ENCODE data around the gene B4GAT1.
"Not testable (repeated sequence)": the region's sequence is repeated elsewhere in the genome, so short reads cannot be mapped to it uniquely, and the experiment has no call there.

B4GAT1 gene

DNA sequence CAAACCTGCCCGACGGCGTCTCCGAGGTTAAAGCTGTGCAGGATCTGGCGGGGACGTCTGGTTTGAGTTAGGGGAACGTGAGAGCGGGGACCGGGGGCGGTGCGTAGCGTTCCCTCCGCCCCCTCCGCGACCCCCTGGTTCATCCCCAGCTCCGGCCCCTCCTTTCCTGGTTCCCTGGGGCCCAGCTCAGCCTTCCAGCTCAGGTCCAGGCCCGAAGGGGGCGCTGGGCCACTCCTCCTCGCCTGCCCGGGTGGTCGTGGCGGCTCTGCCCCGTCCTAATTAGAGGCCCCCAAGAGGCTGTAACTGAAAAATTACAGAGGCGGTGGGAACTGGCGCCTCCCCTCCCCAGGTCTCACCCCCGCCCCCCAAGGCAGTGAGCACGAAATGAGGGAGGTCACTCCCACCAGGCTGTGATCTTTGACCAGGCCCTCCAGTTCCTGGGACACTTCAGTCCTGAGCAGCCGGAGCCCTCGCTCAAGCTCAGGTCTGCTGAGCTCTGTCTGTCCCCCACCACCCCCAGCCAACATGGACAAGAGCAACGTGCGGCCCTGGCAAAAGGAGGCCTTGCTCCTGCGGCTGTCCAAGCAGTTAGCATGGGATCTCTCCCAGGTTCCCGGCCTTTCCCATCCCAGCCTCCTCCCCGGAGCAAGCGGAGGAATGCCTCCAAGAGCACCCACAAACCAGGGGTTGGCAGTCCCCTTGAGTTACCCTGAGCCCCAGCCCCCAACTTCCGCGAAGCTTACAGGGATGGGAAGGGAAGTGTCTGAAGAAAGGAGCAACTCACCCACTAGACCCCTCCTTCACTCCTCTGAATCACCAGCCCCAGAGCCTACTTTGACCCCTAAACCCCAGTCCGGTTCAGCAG, 33.9 kb downstream of the B4GAT1 start:
- ChIA-PET CTCF (interaction anchor here (1.0 to 5.9 kb wide), 19 partner anchors 12 to 125 kb away, joined by 3 to 126 read pairs (median 7); partner anchors contain the start of genes BRMS1, MRPL11, NPAS4 and RIN1), POLR2A (interaction anchor here (1.2 to 1.6 kb wide), 2 partner anchors 21 to 25 kb away, joined by 4 to 14 read pairs; partner anchors contain the start of gene YIF1A)
- no peak for DNase-seq (ENCODE audit: extremely low spot score)
- TF ChIP-seq, protein P1, sequence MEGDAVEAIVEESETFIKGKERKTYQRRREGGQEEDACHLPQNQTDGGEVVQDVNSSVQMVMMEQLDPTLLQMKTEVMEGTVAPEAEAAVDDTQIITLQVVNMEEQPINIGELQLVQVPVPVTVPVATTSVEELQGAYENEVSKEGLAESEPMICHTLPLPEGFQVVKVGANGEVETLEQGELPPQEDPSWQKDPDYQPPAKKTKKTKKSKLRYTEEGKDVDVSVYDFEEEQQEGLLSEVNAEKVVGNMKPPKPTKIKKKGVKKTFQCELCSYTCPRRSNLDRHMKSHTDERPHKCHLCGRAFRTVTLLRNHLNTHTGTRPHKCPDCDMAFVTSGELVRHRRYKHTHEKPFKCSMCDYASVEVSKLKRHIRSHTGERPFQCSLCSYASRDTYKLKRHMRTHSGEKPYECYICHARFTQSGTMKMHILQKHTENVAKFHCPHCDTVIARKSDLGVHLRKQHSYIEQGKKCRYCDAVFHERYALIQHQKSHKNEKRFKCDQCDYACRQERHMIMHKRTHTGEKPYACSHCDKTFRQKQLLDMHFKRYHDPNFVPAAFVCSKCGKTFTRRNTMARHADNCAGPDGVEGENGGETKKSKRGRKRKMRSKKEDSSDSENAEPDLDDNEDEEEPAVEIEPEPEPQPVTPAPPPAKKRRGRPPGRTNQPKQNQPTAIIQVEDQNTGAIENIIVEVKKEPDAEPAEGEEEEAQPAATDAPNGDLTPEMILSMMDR (IDR thresholded peaks at IDR 0.05; ENCODE audit: control extremely low read depth, extremely low read depth, low read depth, missing control alignments): no peak

GRCh38 chr11:66312549-66313320, 34.7 kb downstream of the B4GAT1 start:
- CTCF ChIA-PET: interaction anchor here (0.7 to 5.9 kb wide), 29 partner anchors 9 to 126 kb away, joined by 3 to 126 read pairs (median 5); partner anchors contain the start of genes BRMS1, MRPL11, NPAS4 and RIN1
- POLR2A ChIA-PET: interaction anchor here (0.7 to 1.6 kb wide), 4 partner anchors 22 to 365 kb away, joined by 3 to 14 read pairs (median 4); partner anchors contain the start of genes RBM4B and YIF1A
- peak; percentile 98 for DNase-seq (ENCODE audit: extremely low spot score)
- TF ChIP-seq, protein P1 (IDR thresholded peaks at IDR 0.05; ENCODE audit: control extremely low read depth, extremely low read depth, low read depth, missing control alignments): no peak

DNA sequence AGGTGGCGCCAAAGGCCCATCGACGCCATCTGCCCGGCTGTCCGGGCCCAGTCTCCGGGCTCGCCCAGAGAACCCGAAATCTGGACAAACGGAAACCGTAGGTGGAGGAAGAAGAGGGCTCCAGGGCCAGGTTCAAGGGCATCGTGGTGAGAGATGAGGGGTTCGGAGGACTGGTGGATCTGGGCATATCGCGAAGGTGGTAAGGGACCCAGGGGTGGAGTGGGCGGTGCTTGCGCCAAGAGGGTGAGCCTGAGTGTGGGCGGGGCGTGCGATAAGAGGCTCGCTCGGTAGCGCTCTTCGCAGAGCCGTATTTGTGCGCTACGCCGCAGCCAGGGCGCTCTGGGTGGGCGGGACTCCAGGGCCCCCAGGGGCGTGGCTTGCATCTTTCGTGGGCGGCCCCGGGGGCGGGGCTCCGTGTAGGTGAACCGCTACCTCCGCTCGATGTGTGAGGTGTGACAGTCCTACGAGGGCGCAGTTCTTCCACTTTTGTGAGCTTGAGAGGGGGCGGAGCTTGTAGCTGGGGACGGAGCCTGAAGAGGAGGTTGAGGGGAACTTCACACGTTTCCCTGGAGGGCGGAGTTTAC, 35.4 kb downstream of the B4GAT1 start:
- POLR2A ChIA-PET: interaction anchor here (0.6 to 1.6 kb wide), 5 partner anchors 21 to 388 kb away, joined by 3 to 14 read pairs (median 4); partner anchors contain the start of genes RBM4B and YIF1A
- CTCF ChIA-PET: interaction anchor here (0.7 to 5.9 kb wide), 36 partner anchors 10 to 127 kb away, joined by 3 to 126 read pairs (median 5); partner anchors contain the start of genes BRMS1, MRPL11, NPAS4 and RIN1
- TF ChIP-seq, protein P1 (IDR thresholded peaks at IDR 0.05; ENCODE audit: control extremely low read depth, extremely low read depth, low read depth, missing control alignments): peak; percentile 16
- peak; percentile 87 for DNase-seq (ENCODE audit: extremely low spot score)

DNA sequence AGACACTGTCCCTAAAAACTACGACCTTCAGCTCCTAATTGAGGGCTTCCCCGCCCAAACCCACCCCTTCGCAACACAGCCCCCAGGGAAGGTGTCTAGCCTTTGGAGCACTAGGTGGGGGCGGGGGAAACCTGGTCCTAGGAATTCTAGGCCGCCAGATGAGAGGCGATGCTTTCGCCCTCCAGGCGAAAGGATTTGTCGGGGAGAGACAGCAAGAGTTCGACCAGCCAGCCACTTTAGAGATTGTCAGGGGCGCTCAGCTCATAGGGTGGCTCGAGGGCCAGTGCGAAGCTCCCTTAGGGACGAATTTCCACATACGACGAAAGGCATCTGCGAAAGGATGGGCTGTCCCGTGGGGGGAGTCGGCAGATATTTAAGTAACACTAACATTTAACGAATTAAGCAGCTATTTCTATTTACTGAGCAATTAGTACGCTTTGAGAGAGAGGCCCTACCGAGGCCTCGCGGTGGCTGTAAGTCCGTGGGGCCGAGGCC, 35.9 kb downstream of the B4GAT1 start:
- ChIA-PET POLR2A (interaction anchor here (0.6 to 1.6 kb wide), 3 partner anchors 22 to 387 kb away, joined by 3 to 14 read pairs (median 3); partner anchors contain the start of genes RBM4B and YIF1A), CTCF (interaction anchor here (0.6 to 5.9 kb wide), 28 partner anchors 10 to 113 kb away, joined by 3 to 126 read pairs (median 7); partner anchors contain the start of genes BRMS1, NPAS4, RIN1 and TMEM151A)
- TF ChIP-seq, protein P1 (IDR thresholded peaks at IDR 0.05; ENCODE audit: control extremely low read depth, extremely low read depth, low read depth, missing control alignments): peak; percentile 87
- no peak for DNase-seq (ENCODE audit: extremely low spot score)

- CTCF ChIA-PET: interaction anchor here (0.6 to 5.9 kb wide), 28 partner anchors 11 to 114 kb away, joined by 3 to 126 read pairs (median 7); partner anchors contain the start of genes BRMS1, NPAS4, RIN1 and TMEM151A
- POLR2A ChIA-PET; DNase-seq (ENCODE audit: extremely low spot score): not testable (repeated sequence)
Measured at GRCh38 chr11:66310803-66311440, 36.5 kb downstream of the B4GAT1 start.

- TF ChIP-seq, protein P1 (IDR thresholded peaks at IDR 0.05; ENCODE audit: control extremely low read depth, extremely low read depth, low read depth, missing control alignments): no peak
Measured at GRCh38 chr11:66310324-66310723, 37.1 kb downstream of the B4GAT1 start.

More at GRCh38 chr11:66310324-66310723, 37.1 kb downstream of the B4GAT1 start:
- CTCF ChIA-PET: interaction anchor here (1.1 to 5.9 kb wide), 6 partner anchors 11 to 79 kb away, joined by 3 to 126 read pairs (median 45); partner anchors contain the start of genes RIN1 and SLC29A2
- POLR2A ChIA-PET: no interaction called here
- no peak for DNase-seq (ENCODE audit: extremely low spot score)

All from GM10248 (cell line).